NT2/D1 (cell line): ENCODE measurements around the gene NAIF1.

Experiments
- SUZ12 ChIP-seq: IDR thresholded peaks from 2 replicates; pipeline ENCODE4 v1.6.1; 2011; ENCODE audit not compliant: insufficient read length, insufficient read depth; ENCODE audit errors: extremely low read depth
- YY1 ChIP-seq: IDR thresholded peaks from 2 replicates; pipeline ENCODE4 v1.6.1; 2011; ENCODE audit not compliant: insufficient read length, insufficient read depth
- ZNF274 ChIP-seq: IDR thresholded peaks from 2 replicates; pipeline ENCODE4 v1.6.1; 2011; ENCODE audit warnings: mild to moderate bottlenecking, low read depth, low read length

- TF ChIP-seq SUZ12 (no peak), YY1 (no peak), ZNF274 (no peak)
Measured at GRCh38 chr9:128047231-128047630, 19.9 kb downstream of the NAIF1 start.
